ENCODE measurements around the gene FOSL2. TPM values are rescaled to one million over a fixed set of nuclear protein-coding genes. Genes with fewer than 3 reads are reported as not detected.

The FOSL2 gene
- total and polyA plus RNA-seq, 10 of the 15 experiments (the other 5 are each of a cell fraction or from before 2014, with no cell fraction given) = 0.05 to 1.3 (median 0.34) TPM

DNA sequence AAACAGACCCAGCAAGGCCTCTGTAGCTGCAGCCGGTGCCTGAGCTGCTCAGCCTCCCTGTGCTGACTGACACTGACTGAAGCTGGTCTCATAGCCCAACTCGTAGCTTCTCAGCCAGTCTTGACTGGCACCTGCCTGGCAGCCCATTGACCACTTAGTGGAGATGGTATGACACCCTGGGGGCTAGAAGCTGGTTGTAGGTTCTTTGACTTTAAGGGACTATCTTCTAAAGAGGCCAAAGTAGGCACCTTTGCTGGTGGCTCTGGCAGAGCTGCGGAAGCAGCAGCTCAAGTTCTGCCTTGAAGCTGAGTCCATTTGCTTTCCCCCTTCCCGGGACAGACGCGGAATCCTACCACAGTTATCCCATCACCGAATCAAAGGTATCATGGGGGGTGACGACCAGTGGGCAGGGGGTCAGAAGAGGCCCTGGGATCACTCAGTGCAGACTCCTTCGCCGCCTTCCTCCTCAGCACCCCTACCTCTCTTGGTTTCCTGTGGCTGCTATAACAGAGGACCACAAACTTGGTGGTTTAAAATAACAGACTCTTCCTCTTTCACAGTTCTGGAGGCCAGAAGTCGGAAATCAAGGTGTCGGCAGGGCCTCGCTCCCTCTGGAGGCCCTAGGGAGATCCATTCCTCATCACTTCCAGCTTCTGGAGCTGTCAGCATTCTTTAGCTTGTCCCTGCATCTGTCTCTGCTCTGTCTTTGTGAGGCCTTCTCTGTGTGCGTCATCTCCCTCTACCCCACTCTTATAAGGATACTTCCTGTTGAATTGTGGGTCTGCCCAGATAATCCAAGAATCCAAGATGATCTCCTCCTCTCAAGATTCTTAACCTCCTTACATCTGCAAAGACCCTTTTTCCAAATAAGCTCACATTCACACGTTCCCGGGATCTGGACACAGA is 13.7 kb upstream of the FOSL2 start (continued):
- TF ChIP-seq, protein P1, sequence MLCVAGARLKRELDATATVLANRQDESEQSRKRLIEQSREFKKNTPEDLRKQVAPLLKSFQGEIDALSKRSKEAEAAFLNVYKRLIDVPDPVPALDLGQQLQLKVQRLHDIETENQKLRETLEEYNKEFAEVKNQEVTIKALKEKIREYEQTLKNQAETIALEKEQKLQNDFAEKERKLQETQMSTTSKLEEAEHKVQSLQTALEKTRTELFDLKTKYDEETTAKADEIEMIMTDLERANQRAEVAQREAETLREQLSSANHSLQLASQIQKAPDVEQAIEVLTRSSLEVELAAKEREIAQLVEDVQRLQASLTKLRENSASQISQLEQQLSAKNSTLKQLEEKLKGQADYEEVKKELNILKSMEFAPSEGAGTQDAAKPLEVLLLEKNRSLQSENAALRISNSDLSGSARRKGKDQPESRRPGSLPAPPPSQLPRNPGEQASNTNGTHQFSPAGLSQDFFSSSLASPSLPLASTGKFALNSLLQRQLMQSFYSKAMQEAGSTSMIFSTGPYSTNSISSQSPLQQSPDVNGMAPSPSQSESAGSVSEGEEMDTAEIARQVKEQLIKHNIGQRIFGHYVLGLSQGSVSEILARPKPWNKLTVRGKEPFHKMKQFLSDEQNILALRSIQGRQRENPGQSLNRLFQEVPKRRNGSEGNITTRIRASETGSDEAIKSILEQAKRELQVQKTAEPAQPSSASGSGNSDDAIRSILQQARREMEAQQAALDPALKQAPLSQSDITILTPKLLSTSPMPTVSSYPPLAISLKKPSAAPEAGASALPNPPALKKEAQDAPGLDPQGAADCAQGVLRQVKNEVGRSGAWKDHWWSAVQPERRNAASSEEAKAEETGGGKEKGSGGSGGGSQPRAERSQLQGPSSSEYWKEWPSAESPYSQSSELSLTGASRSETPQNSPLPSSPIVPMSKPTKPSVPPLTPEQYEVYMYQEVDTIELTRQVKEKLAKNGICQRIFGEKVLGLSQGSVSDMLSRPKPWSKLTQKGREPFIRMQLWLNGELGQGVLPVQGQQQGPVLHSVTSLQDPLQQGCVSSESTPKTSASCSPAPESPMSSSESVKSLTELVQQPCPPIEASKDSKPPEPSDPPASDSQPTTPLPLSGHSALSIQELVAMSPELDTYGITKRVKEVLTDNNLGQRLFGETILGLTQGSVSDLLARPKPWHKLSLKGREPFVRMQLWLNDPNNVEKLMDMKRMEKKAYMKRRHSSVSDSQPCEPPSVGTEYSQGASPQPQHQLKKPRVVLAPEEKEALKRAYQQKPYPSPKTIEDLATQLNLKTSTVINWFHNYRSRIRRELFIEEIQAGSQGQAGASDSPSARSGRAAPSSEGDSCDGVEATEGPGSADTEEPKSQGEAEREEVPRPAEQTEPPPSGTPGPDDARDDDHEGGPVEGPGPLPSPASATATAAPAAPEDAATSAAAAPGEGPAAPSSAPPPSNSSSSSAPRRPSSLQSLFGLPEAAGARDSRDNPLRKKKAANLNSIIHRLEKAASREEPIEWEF (IDR thresholded peaks at IDR 0.05; ENCODE audit: insufficient replicate concordance, low read depth, low read length) = no peak
- TF ChIP-seq, protein P2, sequence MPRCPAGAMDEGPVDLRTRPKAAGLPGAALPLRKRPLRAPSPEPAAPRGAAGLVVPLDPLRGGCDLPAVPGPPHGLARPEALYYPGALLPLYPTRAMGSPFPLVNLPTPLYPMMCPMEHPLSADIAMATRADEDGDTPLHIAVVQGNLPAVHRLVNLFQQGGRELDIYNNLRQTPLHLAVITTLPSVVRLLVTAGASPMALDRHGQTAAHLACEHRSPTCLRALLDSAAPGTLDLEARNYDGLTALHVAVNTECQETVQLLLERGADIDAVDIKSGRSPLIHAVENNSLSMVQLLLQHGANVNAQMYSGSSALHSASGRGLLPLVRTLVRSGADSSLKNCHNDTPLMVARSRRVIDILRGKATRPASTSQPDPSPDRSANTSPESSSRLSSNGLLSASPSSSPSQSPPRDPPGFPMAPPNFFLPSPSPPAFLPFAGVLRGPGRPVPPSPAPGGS (IDR thresholded peaks at IDR 0.05; ENCODE audit: borderline replicate concordance, insufficient read depth, low read depth, low read length, poor library complexity, severe bottlenecking) = no peak
- TF ChIP-seq YY1 (IDR thresholded peaks at IDR 0.05; ENCODE audit: low read depth, low read length) = no peak
- TF ChIP-seq CREB1 (IDR thresholded peaks at IDR 0.05; ENCODE audit: low read depth) = no peak
- TF ChIP-seq MYC (IDR thresholded peaks at IDR 0.05; ENCODE audit: insufficient read depth, insufficient read length, insufficient replicate concordance, low read length, severe bottlenecking) = no peak

All from GM12878 (cell line).